T-helper 2 cell treated with Interferon-gamma antibody and Interleukin-4, amounts not matched to agents 100 ng/mL and 5 ng/mL, for 36 hours (primary cell): ENCODE measurements around the gene CFAP54. TPM values are rescaled to one million over a fixed set of nuclear protein-coding genes. Genes with fewer than 3 reads are reported as not detected.
"Not testable (repeated sequence)": the region's sequence is repeated elsewhere in the genome, so short reads cannot be mapped to it uniquely, and the experiment has no call there.

Experiments used
- intact Hi-C: fragments of 100-400 bp; cut with micrococcal nuclease; formaldehyde crosslinking; loops from one replicate; pipeline ENCODE4 v1.15.1; 2023
- total RNA-seq: library from RNA; stranded (reverse); gene quantifications from 2 replicates; pipeline ENCODE4 v1.2.3, GENCODE V29; 2022

Gene CFAP54
- total RNA-seq, 1 donor from 2014 or later = 0.30 TPM

GRCh38 chr12:96606644-96607043, 117.3 kb downstream of the CFAP54 start:
- intact Hi-C loops = no loop called here

GRCh38 chr12:96617178-96617577, 127.8 kb downstream of the CFAP54 start:
- intact Hi-C loops = no loop called here

- intact Hi-C loops = no loop called here
These were observed 133.8 kb downstream of the CFAP54 start for GRCh38 chr12:96623155-96623554.

- intact Hi-C loops = no loop called here
These were observed 134.4 kb downstream of the CFAP54 start for GRCh38 chr12:96623656-96624217.

GRCh38 chr12:96635844-96636243, 146.5 kb downstream of the CFAP54 start:
- intact Hi-C loops = no loop called here

GRCh38 chr12:96636895-96637294, 147.5 kb downstream of the CFAP54 start:
- intact Hi-C loops = no loop called here

- intact Hi-C loops = no loop called here
These were observed 159.5 kb downstream of the CFAP54 start for GRCh38 chr12:96648923-96649322.

GRCh38 chr12:96652870-96653269, 163.5 kb downstream of the CFAP54 start:
- intact Hi-C loops = no loop called here

GRCh38 chr12:96658075-96658474, 168.7 kb downstream of the CFAP54 start:
- intact Hi-C loops = no loop called here

- intact Hi-C loops = no loop called here
These were observed 180.4 kb downstream of the CFAP54 start for GRCh38 chr12:96669786-96670185.

- intact Hi-C loops = no loop called here
These were observed 181.0 kb downstream of the CFAP54 start for GRCh38 chr12:96670334-96670899.

GRCh38 chr12:96675519-96675918, 186.1 kb downstream of the CFAP54 start:
- intact Hi-C loops = not testable (repeated sequence)

GRCh38 chr12:96677363-96677762, 188.0 kb downstream of the CFAP54 start:
- intact Hi-C loops = no loop called here

- intact Hi-C loops = no loop called here
These were observed 198.3 kb downstream of the CFAP54 start for GRCh38 chr12:96687719-96688118.

GRCh38 chr12:96698521-96698920, 209.1 kb downstream of the CFAP54 start:
- intact Hi-C loops = no loop called here

- intact Hi-C loops = no loop called here
These were observed 209.6 kb downstream of the CFAP54 start for GRCh38 chr12:96698965-96699364.

- intact Hi-C loops = no loop called here
These were observed 212.5 kb downstream of the CFAP54 start for GRCh38 chr12:96701856-96702255.

GRCh38 chr12:96710127-96710745, 220.9 kb downstream of the CFAP54 start:
- intact Hi-C loops = no loop called here

- intact Hi-C loops = no loop called here
These were observed 222.0 kb downstream of the CFAP54 start for GRCh38 chr12:96711364-96711763.

- intact Hi-C loops = no loop called here
These were observed 224.8 kb downstream of the CFAP54 start for GRCh38 chr12:96714199-96714598.

GRCh38 chr12:96719660-96720362, 230.4 kb downstream of the CFAP54 start:
- intact Hi-C loops = loop anchor here (1.0 to 5.0 kb wide), 2 partner anchors 187 to 1867 kb away; partner anchors contain the start of gene NEDD1

GRCh38 chr12:96720363-96720705, 231.0 kb downstream of the CFAP54 start:
- intact Hi-C loops = loop anchor here (1.0 to 5.0 kb wide), 2 partner anchors 187 to 1867 kb away; partner anchors contain the start of gene NEDD1
